Transverse colon (tissue), 4 donors: ENCODE measurements around the gene CLASP2. TPM values are rescaled to one million over a fixed set of nuclear protein-coding genes. Genes with fewer than 3 reads are reported as not detected.

Experiments used
- DNase-seq: peaks from one replicate; pipeline ENCODE4 v3.0.0-alpha.2; 2019
- H3K27ac ChIP-seq, 4 donors: fragments of 200-600 bp; sonication (generic); 2 replicates each; pipeline ENCODE4 v1.5.1; 2016 to 2018; ENCODE audit warnings: inconsistent platforms in 4 of 4
- H3K27me3 ChIP-seq: fragments of 200-600 bp; sonication (generic); 2 replicates; pipeline ENCODE4 v1.5.1; 2017; ENCODE audit warnings: inconsistent platforms
- H3K36me3 ChIP-seq, 4 donors: fragments of 200-600 bp; sonication (generic); 2 replicates each; pipeline ENCODE4 v1.5.1; 2017 to 2019; ENCODE audit warnings: inconsistent platforms in 4 of 4
- H3K4me1 ChIP-seq, 4 donors: fragments of 200-600 bp; sonication (generic); 2 replicates each; pipeline ENCODE4 v1.5.1; 2017 to 2020; ENCODE audit warnings: inconsistent platforms in 4 of 4
- H3K4me3 ChIP-seq, 4 donors: fragments of 200-600 bp; sonication (generic); 1 replicate in 1 of 4; 2 replicates in 3 of 4; pipeline versions ENCODE4 v1.5.1 to v1.6.1; 2017 to 2019; ENCODE audit warnings: inconsistent platforms in 4 of 4
- H3K9me3 ChIP-seq, 2 donors: fragments of 200-600 bp; sonication (generic); 2 replicates each; pipeline ENCODE4 v1.5.1; 2017 to 2019; ENCODE audit warnings: inconsistent platforms in 2 of 2
- CTCF ChIP-seq, 5 experiments: fragments of 200-600 bp in 3 of 5; fragments of 450-650 bp in 2 of 5; sonication (generic) in 3 of 5; IDR thresholded peaks; 1 replicate in 2 of 5; 2 replicates in 3 of 5; pipeline ENCODE4 v1.5.1; 2016 to 2017; ENCODE audit warnings: antibody characterized with exemption in 5 of 5, inconsistent platforms in 3 of 5, mild to moderate bottlenecking in 2 of 5, moderate library complexity in 1 of 5
- EP300 ChIP-seq: sonication (generic); formaldehyde crosslinking; IDR thresholded peaks from one replicate; pipeline ENCODE4 v1.6.1; 2017; ENCODE audit warnings: antibody characterized with exemption, low read depth
- POLR2A ChIP-seq: fragments of 450-650 bp; IDR thresholded peaks from one replicate; pipeline ENCODE4 v1.6.1; 2016; ENCODE audit warnings: antibody characterized with exemption, mild to moderate bottlenecking, moderate library complexity
- POLR2AphosphoS5 ChIP-seq, 3 donors: sonication (generic); formaldehyde crosslinking; IDR thresholded peaks; one replicate each; pipeline ENCODE4 v1.6.1; 2016; ENCODE audit warnings: antibody characterized with exemption in 3 of 3
- WGBS, 2 donors: methylation state at CpG; one replicate each; pipeline ENCODE4 v1.1.5; 2018; ENCODE audit warnings: low coverage in 1 of 2; 5-methylcytosine and 5-hydroxymethylcytosine counted together
- in situ Hi-C, 4 donors: fragments of 200-750 bp; cut with MboI; loops; one replicate each; pipeline versions ENCODE4 v1.15.0 to v1.15.1; 2017; ENCODE audit warnings: low sequenced_read_pairs in 3 of 4, low pct_ligation_motif_present in 1 of 4, low pct_unique_long_range_greater_than_20kb in 1 of 4
- intact Hi-C: fragments of 100-400 bp; cut with DNase I; formaldehyde crosslinking; loops from one replicate; pipeline ENCODE4 v1.15.1; 2023; ENCODE audit warnings: low total_unique reads
- total RNA-seq, 4 donors: library from RNA; depleted of rRNA; stranded (reverse); fragments of >200 nt; gene quantifications; one replicate each; pipeline ENCODE4 v1.1.0, GENCODE V29; 2016

CLASP2 gene
- total RNA-seq, 4 donors from 2014 or later = 50.0 to 119 (median 56.6) TPM

GRCh38 chr3:33543601-33544000 is 174.5 kb downstream of the CLASP2 start:
- Histone ChIP-seq H3K9me3 (no peaks in the 10 kb centered on the region), H3K4me1 (no peaks in the 10 kb centered on the region), H3K4me3 (no peak overlapping the region), H3K36me3 (peaks cover 0 to 24% (median 6%) of the 10 kb centered on the region in 4 donors), H3K27me3 (no peaks in the 10 kb centered on the region), H3K27ac (no peak overlapping the region)
- 93 to 95% methylated on average over 1 of the region's 1 CpG for WGBS, 2 donors
- in situ Hi-C loops = no loop called here
- no peak for DNase-seq
- no peak for TF ChIP-seq POLR2AphosphoS5 (IDR thresholded peaks at IDR 0.05)
- no peak for TF ChIP-seq EP300
- TF ChIP-seq POLR2A = no peak
- TF ChIP-seq CTCF (IDR thresholded peaks at IDR 0.05) = no peak
- intact Hi-C loops = no loop called here

GRCh38 chr3:33541918-33542317 is 176.1 kb downstream of the CLASP2 start:
- intact Hi-C loops (no loop called here), in situ Hi-C loops (no loop called here)
- Histone ChIP-seq H3K36me3 (peaks cover 0 to 26% (median 7%) of the 10 kb centered on the region in 4 donors), H3K9me3 (no peaks in the 10 kb centered on the region), H3K4me3 (no peak overlapping the region), H3K27ac (no peak overlapping the region), H3K27me3 (no peaks in the 10 kb centered on the region), H3K4me1 (no peaks in the 10 kb centered on the region)
- TF ChIP-seq EP300 (no peak), POLR2A (no peak), POLR2AphosphoS5 (IDR thresholded peaks at IDR 0.05) (no peak), CTCF (IDR thresholded peaks at IDR 0.05) (no peak)
- DNase-seq = no peak

- 91 to 93% methylated on average over 4 of the region's 4 CpGs for WGBS, 2 donors
- TF ChIP-seq CTCF (IDR thresholded peaks at IDR 0.05) (no peak), EP300 (no peak), POLR2A (no peak), POLR2AphosphoS5 (IDR thresholded peaks at IDR 0.05) (no peak)
- Histone ChIP-seq H3K9me3 (no peaks in the 10 kb centered on the region), H3K4me3 (no peak overlapping the region), H3K36me3 (peaks cover 0 to 26% (median 12%) of the 10 kb centered on the region in 4 donors), H3K27ac (no peak overlapping the region), H3K4me1 (no peaks in the 10 kb centered on the region), H3K27me3 (no peaks in the 10 kb centered on the region)
- in situ Hi-C loops = no loop called here
- intact Hi-C loops = no loop called here
- DNase-seq = no peak
Observed at GRCh38 chr3:33538678-33539339, 179.2 kb downstream of the CLASP2 start.

DNA sequence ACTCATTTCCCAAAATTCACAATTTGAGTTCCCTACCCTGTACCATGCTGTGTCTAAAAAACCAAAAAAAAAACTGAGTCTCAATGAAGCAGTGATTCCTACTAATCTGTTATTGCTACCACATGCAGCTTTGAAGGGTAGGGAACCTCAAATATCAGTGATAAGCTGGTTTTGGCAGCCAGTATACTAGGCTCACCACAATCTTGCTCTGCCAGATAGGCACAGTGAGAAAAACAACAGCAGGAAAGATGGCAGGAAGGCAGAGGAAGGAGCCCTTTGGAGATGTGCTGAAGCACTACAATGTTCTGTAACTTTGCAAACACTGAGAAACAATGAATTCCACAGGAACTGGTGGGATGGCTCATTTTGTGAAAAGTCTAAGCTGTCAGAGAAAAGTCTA is 180.9 kb downstream of the CLASP2 start:
- H3K27me3 ChIP-seq = no peaks in the 10 kb centered on the region
- intact Hi-C loops = no loop called here

More for the DNA sequence above, 180.9 kb downstream of the CLASP2 start:
- DNase-seq = no peak
- no peak overlapping the region for H3K27ac ChIP-seq
- H3K36me3 ChIP-seq = peaks cover 0 to 25% (median 12%) of the 10 kb centered on the region in 4 donors
- no peaks in the 10 kb centered on the region for H3K9me3 ChIP-seq
- TF ChIP-seq CTCF (IDR thresholded peaks at IDR 0.05) (no peak), POLR2A (no peak), EP300 (no peak), POLR2AphosphoS5 (IDR thresholded peaks at IDR 0.05) (no peak)
- no peak overlapping the region for H3K4me3 ChIP-seq
- no peaks in the 10 kb centered on the region for H3K4me1 ChIP-seq
- in situ Hi-C loops = no loop called here
